SU-DHL-6 (cell line): ENCODE data around the gene LRRC37A.
"Not testable (repeated sequence)": the region's sequence is repeated elsewhere in the genome, so short reads cannot be mapped to it uniquely, and the experiment has no call there.

ENCODE experiments used
- H2AFZ ChIP-seq: fragments of 200-600 bp; sonication (generic); 2 replicates; pipeline ENCODE4 v1.6.1; 2014; ENCODE audit warnings: low read depth, mild to moderate bottlenecking, moderate library complexity, mixed read lengths, antibody characterized with exemption, low read length; ENCODE audit not compliant: severe bottlenecking
- H3F3A ChIP-seq: fragments of 200-600 bp; shearing (Covaris generic); 2 replicates; pipeline ENCODE4 v1.6.0; 2016; ENCODE audit warnings: antibody characterized with exemption, mild to moderate bottlenecking; ENCODE audit not compliant: insufficient read depth
- H3K27ac ChIP-seq: fragments of 200-600 bp; sonication (generic); 2 replicates; pipeline ENCODE4 v1.5.1; 2016; ENCODE audit warnings: low read depth, mild to moderate bottlenecking, low read length, moderate library complexity, mixed read lengths
- H3K27me3 ChIP-seq: fragments of 200-600 bp; sonication (generic), shearing (Covaris generic); 2 replicates; pipeline ENCODE4 v1.6.0; 2014; ENCODE audit warnings: mild to moderate bottlenecking, low read length
- H3K36me3 ChIP-seq: fragments of 200-600 bp; sonication (generic); 2 replicates; pipeline ENCODE4 v1.6.1; 2014; ENCODE audit warnings: mild to moderate bottlenecking, low read length, mixed read lengths
- H3K4me2 ChIP-seq: fragments of 300-600, 200-600 bp; shearing (Covaris generic), sonication (generic); 2 replicates; pipeline ENCODE4 v1.6.0; 2014; ENCODE audit warnings: low read length, low read depth, mild to moderate bottlenecking; ENCODE audit not compliant: poor library complexity, severe bottlenecking
- H3K4me3 ChIP-seq: fragments of 200-600 bp; sonication (generic); 2 replicates; pipeline ENCODE4 v1.5.1; 2014; ENCODE audit warnings: antibody characterized with exemption, low read length, mild to moderate bottlenecking, mixed read lengths; ENCODE audit not compliant: insufficient read depth, poor library complexity, severe bottlenecking
- H3K79me2 ChIP-seq: fragments of 200-600 bp; sonication (generic); 2 replicates; pipeline ENCODE4 v1.6.1; 2014; ENCODE audit warnings: mild to moderate bottlenecking, low read length, moderate library complexity; ENCODE audit not compliant: insufficient read depth
- H3K9ac ChIP-seq: fragments of 200-600 bp; sonication (generic); 2 replicates; pipeline ENCODE4 v1.7.0; 2014; ENCODE audit warnings: mild to moderate bottlenecking, low read length
- H3K9me2 ChIP-seq: fragments of 200-600 bp; sonication (generic); replicated peaks from 2 replicates; pipeline ENCODE4 v1.6.1; 2014; ENCODE audit warnings: low read length; ENCODE audit not compliant: insufficient read depth
- H3K9me3 ChIP-seq: fragments of 200-600 bp; sonication (generic); 2 replicates; pipeline ENCODE4 v1.6.1; 2014; ENCODE audit warnings: low read length, mixed read lengths; ENCODE audit not compliant: insufficient read depth
- H4K20me1 ChIP-seq: fragments of 200-600 bp; sonication (generic); 2 replicates; pipeline ENCODE4 v1.6.1; 2014; ENCODE audit warnings: low read depth, mild to moderate bottlenecking, antibody characterized with exemption, low read length, moderate library complexity, mixed read lengths
- CTCF ChIP-seq: fragments of 200-600 bp; sonication (generic); IDR thresholded peaks from one replicate; pipeline ENCODE4 v1.5.1; 2017; ENCODE audit warnings: antibody characterized with exemption, mild to moderate bottlenecking, low read length, moderate library complexity; ENCODE audit not compliant: insufficient read depth, poor library complexity, severe bottlenecking

LRRC37A gene

DNA sequence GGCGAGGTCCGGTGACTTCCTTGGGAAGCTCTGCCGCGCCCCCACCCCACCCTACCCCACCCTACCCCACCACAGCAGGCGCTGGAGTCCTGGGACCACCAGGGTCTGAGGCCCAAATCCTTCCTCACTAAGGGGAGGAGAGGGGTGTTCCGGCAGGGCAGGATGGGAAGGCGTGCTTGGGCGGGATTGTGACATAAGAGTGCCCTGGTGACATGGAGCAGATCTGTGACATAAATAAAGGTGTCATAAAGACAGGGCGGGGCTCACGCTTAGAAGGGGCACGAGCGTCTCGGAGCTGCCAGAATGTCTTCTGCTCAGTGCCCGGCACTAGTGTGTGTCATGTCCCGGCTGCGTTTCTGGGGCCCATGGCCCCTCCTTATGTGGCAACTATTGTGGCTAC is at the start of gene LRRC37A:
Gene LRRC37A (plus strand): TSS at position 301 of the 400 bp plus-strand sequence. CDS start 3 bp downstream, at position 304.
- not testable (repeated sequence) for H3K9me3 ChIP-seq, H2AFZ ChIP-seq, H3K4me2 ChIP-seq, H4K20me1 ChIP-seq, H3K27me3 ChIP-seq, H3K9ac ChIP-seq, H3K27ac ChIP-seq, H3K36me3 ChIP-seq, H3K79me2 ChIP-seq, H3K4me3 ChIP-seq, H3K9me2 ChIP-seq
- peaks cover 11% of the 10 kb centered on the region for H3F3A ChIP-seq

GRCh38 chr17:46249153-46249552 is 45.8 kb upstream of the LRRC37A start:
- not testable (repeated sequence) for H3K36me3 ChIP-seq, H3F3A ChIP-seq, H3K9me2 ChIP-seq, H3K27ac ChIP-seq, H4K20me1 ChIP-seq, H3K4me2 ChIP-seq, H3K27me3 ChIP-seq, H3K4me3 ChIP-seq, H3K9ac ChIP-seq, H3K79me2 ChIP-seq, H3K9me3 ChIP-seq, H2AFZ ChIP-seq

DNA sequence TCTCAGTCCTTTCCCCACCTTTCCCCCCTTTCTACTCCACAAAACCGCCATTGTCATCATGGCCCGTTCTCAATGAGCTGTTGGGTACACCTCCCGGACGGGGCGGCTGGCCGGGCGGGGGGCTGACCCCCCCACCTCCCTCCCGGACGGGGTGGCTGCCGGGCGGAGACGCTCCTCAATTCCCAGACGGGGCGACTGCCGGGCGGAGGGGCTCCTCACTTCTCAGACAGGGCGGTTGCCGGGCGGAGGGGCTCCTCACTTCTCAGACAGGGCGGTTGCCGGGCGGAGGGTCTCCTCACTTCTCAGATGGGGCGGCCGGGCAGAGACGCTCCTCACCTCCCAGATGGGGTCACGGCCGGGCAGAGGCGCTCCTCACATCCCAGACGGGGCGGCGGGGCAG is 42.1 kb upstream of the LRRC37A start:
- H3F3A ChIP-seq = not testable (repeated sequence)

DNA sequence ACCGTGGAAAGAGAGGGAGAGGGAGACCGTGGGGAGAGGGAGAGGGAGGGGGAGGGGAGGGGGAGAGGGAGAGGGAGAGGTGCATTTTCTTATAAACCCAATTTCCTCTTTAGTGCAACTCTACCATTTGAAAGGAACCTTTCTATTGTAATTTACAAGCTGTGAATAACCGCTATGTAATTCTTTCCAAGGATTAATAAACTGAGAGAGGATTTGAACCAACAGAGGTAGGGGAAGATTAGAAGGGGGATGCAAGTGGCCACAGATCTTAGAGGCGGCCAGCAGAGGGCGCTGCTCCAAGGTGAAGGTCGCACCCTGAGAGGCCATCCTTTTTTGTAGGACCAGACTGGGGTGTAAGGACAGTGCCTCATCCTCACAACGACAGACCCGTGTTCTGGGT is 41.2 kb upstream of the LRRC37A start:
- not testable (repeated sequence) for H3K9ac ChIP-seq, H3K4me2 ChIP-seq, H3F3A ChIP-seq, H3K79me2 ChIP-seq, H3K9me2 ChIP-seq, H3K9me3 ChIP-seq, H3K27ac ChIP-seq, H3K27me3 ChIP-seq, H3K4me3 ChIP-seq, H3K36me3 ChIP-seq, H4K20me1 ChIP-seq, H2AFZ ChIP-seq
- peak; percentile 62 for TF ChIP-seq CTCF

More for the DNA sequence above, 42.1 kb upstream of the LRRC37A start:
- not testable (repeated sequence) for H3K27ac ChIP-seq, H3K9ac ChIP-seq, H2AFZ ChIP-seq, H3K4me2 ChIP-seq, H3K9me2 ChIP-seq, H3K27me3 ChIP-seq, H4K20me1 ChIP-seq, H3K79me2 ChIP-seq, H3K4me3 ChIP-seq, H3K9me3 ChIP-seq, H3K36me3 ChIP-seq

GRCh38 chr17:46254215-46254614 is 40.7 kb upstream of the LRRC37A start:
- not testable (repeated sequence) for H3K4me3 ChIP-seq, H3K27ac ChIP-seq, H2AFZ ChIP-seq, H3K4me2 ChIP-seq, H3K79me2 ChIP-seq, H3F3A ChIP-seq, H4K20me1 ChIP-seq, H3K9me3 ChIP-seq, H3K9ac ChIP-seq, H3K9me2 ChIP-seq, H3K27me3 ChIP-seq, H3K36me3 ChIP-seq

- not testable (repeated sequence) for H3K4me3 ChIP-seq, H3K4me2 ChIP-seq, H4K20me1 ChIP-seq, H3K79me2 ChIP-seq, H3K9me2 ChIP-seq, H3K36me3 ChIP-seq, H3F3A ChIP-seq, H3K27ac ChIP-seq, H2AFZ ChIP-seq, H3K9ac ChIP-seq, H3K27me3 ChIP-seq, H3K9me3 ChIP-seq
Observed at GRCh38 chr17:46256369-46256768, 38.6 kb upstream of the LRRC37A start.

DNA sequence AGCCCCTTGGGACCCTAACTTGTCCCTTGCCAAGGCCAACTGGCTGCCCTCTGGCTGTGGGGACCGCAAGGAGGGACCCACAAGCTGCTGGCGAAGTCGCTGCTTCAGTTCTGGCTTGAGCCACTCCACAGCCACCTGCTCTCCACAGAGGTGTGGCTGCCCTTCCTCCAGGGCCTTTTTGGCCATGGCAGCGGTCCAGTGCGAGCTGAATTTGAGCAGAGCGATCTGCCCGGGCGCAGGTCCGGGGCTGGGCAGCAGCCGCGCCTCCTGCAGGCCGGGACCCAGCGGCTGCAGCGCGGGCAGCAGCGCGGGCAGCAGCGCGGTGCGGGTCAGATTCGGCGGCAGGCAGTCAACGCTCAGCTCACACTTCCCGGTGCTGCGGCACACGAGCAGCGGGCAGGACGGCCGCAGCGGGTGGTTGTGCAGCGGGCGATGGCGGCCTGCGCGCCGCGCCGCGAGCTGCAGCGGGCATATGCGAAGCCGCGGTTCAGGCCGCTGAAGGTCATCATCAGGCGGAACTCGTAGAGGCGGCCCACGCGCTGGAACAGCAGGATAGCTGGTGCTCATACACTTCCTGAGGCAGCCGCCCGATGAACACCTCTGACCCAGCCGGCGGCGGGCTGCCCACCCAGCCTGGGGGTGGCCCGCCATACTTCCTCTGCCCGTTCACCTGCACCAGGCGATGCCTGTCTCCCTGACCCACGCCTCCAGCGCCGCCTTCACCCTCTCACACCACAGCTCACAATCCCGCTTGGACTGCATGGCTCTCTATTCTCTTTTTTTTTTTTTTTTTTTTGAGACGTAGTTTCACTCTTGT is 34.9 kb upstream of the LRRC37A start:
- not testable (repeated sequence) for H2AFZ ChIP-seq, H3K4me2 ChIP-seq, H3K27me3 ChIP-seq, H3K36me3 ChIP-seq, H3K9ac ChIP-seq, H3K79me2 ChIP-seq, H3K4me3 ChIP-seq, H3F3A ChIP-seq, H3K27ac ChIP-seq, H4K20me1 ChIP-seq, H3K9me3 ChIP-seq, H3K9me2 ChIP-seq
